Measurements from ENCODE around the gene RIPPLY3.

The RIPPLY3 gene

DNA sequence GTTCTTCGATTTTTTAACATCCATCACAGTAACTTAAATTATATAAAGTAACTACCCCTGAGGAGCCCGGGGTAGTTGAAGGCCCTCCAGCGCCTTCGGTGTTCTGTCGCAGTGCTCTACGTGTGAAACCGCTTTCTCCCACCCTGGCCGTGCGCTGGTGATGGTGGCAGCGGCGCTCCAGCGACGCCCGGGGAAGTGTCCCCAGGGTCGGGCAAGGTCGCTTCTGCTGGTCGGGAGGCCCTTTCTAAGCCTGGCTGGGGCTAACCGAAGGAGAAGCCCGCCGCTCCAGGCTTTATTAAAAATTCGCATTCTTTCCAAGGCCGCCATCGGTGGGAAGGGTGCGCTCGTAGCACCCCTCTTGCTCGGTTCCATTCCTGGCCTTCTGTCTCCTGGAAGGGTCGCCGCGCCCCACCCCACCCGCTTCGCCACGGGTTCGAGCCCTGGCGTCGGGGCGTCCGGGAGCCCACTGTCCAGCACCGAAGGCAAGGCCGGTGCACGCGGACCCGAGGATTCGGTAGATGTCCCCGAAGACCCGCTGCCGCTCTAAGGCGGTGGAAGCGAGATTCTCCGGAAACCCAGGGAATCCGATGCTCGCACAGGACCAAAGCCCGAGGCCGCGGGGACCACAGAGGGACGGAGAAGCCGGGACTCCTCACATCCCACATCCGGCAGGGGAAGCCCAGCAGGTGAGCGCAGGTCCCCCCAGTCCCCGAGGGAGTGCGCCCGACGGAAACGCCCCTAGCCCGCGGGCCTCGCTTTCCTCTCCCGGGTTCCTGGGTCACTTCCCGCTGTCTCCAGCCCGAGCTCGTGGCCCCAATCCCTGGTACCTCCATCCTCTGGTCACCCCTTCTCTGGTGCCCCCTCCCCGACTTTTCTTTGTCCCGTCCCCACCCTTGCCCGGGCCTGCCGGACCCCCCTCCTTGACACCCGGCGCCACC lies 685 bp upstream of the RIPPLY3 start:
- H3K9me3 ChIP-seq (ENCODE audit: low read length), result no peaks in the 10 kb centered on the region
- no peaks in the 10 kb centered on the region for H3K36me3 ChIP-seq (ENCODE audit: insufficient read depth, low read length)
- no peaks in the 10 kb centered on the region for H3K9me2 ChIP-seq (ENCODE audit: low read depth, low read length)
- H3K9ac ChIP-seq (ENCODE audit: low read length), result no peak overlapping the region
- no peak overlapping the region for H3K4me2 ChIP-seq (ENCODE audit: low read length)
- H2AFZ ChIP-seq (ENCODE audit: low read length), result no peak overlapping the region
- no peak for TF ChIP-seq EZH2 (IDR thresholded peaks at IDR 0.05; ENCODE audit: borderline replicate concordance, low read length)
- TF ChIP-seq, protein P1, sequence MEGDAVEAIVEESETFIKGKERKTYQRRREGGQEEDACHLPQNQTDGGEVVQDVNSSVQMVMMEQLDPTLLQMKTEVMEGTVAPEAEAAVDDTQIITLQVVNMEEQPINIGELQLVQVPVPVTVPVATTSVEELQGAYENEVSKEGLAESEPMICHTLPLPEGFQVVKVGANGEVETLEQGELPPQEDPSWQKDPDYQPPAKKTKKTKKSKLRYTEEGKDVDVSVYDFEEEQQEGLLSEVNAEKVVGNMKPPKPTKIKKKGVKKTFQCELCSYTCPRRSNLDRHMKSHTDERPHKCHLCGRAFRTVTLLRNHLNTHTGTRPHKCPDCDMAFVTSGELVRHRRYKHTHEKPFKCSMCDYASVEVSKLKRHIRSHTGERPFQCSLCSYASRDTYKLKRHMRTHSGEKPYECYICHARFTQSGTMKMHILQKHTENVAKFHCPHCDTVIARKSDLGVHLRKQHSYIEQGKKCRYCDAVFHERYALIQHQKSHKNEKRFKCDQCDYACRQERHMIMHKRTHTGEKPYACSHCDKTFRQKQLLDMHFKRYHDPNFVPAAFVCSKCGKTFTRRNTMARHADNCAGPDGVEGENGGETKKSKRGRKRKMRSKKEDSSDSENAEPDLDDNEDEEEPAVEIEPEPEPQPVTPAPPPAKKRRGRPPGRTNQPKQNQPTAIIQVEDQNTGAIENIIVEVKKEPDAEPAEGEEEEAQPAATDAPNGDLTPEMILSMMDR (IDR thresholded peaks at IDR 0.05; ENCODE audit: low read length), result no peak
- no peaks in the 10 kb centered on the region; the same call in 1 of the 2 replicates for H3K27me3 ChIP-seq (ENCODE audit: insufficient read depth, low read length)
- H4K20me1 ChIP-seq (ENCODE audit: insufficient read depth, low read length), result no peaks in the 10 kb centered on the region
- no peaks in the 10 kb centered on the region for H3K79me2 ChIP-seq (ENCODE audit: insufficient read depth, low read length)
- no peak overlapping the region for H3K27ac ChIP-seq (ENCODE audit: low read depth, low read length, poor library complexity, severe bottlenecking)
- H3K4me1 ChIP-seq (ENCODE audit: insufficient read depth, low read length, severe bottlenecking), result peaks cover 10% of the 10 kb centered on the region
- no peak overlapping the region for H3K4me3 ChIP-seq (ENCODE audit: low read depth, low read length, poor library complexity, severe bottlenecking)
- H3F3A ChIP-seq (ENCODE audit: insufficient read depth, low read length), result no peaks in the 10 kb centered on the region

DNA sequence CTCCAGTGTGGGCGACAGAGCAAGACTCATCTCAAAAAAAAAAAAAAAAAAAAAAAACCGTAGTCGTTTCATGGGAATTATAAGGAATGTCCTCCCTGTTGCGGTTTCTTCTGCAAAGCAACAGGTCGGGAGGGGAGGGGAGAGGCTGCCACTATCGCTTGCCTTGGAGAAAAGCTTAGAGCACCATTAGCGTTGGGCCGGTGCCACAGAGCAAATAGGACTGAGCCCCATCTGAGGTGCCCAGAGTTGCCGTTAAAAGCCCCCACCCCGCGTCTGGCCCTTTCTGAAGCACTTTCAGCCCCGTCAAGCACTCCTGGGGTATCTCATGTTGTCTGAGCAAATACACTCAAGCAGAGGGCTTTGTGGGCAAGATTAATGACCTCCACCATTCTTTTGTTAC lies 2.2 kb downstream of the RIPPLY3 start:
- Histone ChIP-seq H3K4me3 (ENCODE audit: low read depth, low read length, poor library complexity, severe bottlenecking) (no peak overlapping the region), H3K27me3 (ENCODE audit: insufficient read depth, low read length) (no peaks in the 10 kb centered on the region; the same call in 1 of the 2 replicates), H3K36me3 (ENCODE audit: insufficient read depth, low read length) (no peaks in the 10 kb centered on the region), H3K27ac (ENCODE audit: low read depth, low read length, poor library complexity, severe bottlenecking) (no peak overlapping the region), H2AFZ (ENCODE audit: low read length) (no peak overlapping the region), H3K4me2 (ENCODE audit: low read length) (no peak overlapping the region), H3K4me1 (ENCODE audit: insufficient read depth, low read length, severe bottlenecking) (peaks cover 5% of the 10 kb centered on the region), H3F3A (ENCODE audit: insufficient read depth, low read length) (no peaks in the 10 kb centered on the region), H4K20me1 (ENCODE audit: insufficient read depth, low read length) (no peaks in the 10 kb centered on the region), H3K9me2 (ENCODE audit: low read depth, low read length) (no peaks in the 10 kb centered on the region), H3K79me2 (ENCODE audit: insufficient read depth, low read length) (no peaks in the 10 kb centered on the region), H3K9me3 (ENCODE audit: low read length) (no peaks in the 10 kb centered on the region), H3K9ac (ENCODE audit: low read length) (no peak overlapping the region)
- no peak for TF ChIP-seq EZH2 (IDR thresholded peaks at IDR 0.05; ENCODE audit: borderline replicate concordance, low read length)
- TF ChIP-seq, protein P1 (IDR thresholded peaks at IDR 0.05; ENCODE audit: low read length), result no peak

DNA sequence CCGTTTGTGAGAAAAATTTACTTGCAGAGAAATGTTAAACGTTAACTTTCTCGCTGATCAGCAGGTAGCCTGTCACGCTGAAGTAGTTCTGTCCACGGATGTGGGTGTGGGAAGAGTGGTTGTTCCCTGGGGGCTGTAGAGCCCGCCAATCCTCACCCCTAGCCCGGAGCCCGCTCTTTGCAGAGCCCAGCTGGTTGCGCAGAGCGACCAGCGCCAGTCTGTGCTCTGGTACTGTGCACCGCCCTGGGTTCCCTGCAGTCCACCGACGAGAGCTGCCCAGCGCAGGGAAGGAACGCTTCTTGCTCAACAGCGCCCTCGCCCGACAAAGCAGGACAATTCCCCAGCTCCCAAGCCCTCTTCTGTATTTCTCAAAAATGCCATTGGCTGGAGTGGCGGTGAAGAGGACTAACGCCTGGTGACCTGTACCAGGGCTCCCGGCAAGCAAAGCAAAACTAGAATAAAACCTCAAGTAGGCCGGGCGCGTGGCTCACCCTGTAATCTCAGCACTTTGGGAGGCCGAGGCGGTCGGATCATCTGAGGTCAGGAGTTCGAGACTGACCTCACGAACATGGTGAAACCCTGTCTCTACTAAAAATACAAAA lies 3.3 kb downstream of the RIPPLY3 start:
- Histone ChIP-seq H3K9me2 (ENCODE audit: low read depth, low read length) (no peaks in the 10 kb centered on the region), H2AFZ (ENCODE audit: low read length) (no peak overlapping the region), H3K27me3 (ENCODE audit: insufficient read depth, low read length) (no peaks in the 10 kb centered on the region; the same call in 1 of the 2 replicates), H4K20me1 (ENCODE audit: insufficient read depth, low read length) (no peaks in the 10 kb centered on the region), H3K4me3 (ENCODE audit: low read depth, low read length, poor library complexity, severe bottlenecking) (peak overlapping the region; percentile 24), H3K79me2 (ENCODE audit: insufficient read depth, low read length) (no peaks in the 10 kb centered on the region), H3K27ac (ENCODE audit: low read depth, low read length, poor library complexity, severe bottlenecking) (no peak overlapping the region), H3K36me3 (ENCODE audit: insufficient read depth, low read length) (no peaks in the 10 kb centered on the region), H3K9ac (ENCODE audit: low read length) (no peak overlapping the region; the same call in 1 of the 2 replicates), H3K4me2 (ENCODE audit: low read length) (peak overlapping the region; percentile 51), H3F3A (ENCODE audit: insufficient read depth, low read length) (no peaks in the 10 kb centered on the region), H3K4me1 (ENCODE audit: insufficient read depth, low read length, severe bottlenecking) (peaks cover 5% of the 10 kb centered on the region), H3K9me3 (ENCODE audit: low read length) (no peaks in the 10 kb centered on the region)
- TF ChIP-seq EZH2 (IDR thresholded peaks at IDR 0.05; ENCODE audit: borderline replicate concordance, low read length), result no peak
- TF ChIP-seq, protein P1 (IDR thresholded peaks at IDR 0.05; ENCODE audit: low read length), result peak; percentile 79
